Esophagus (tissue), 2 donors: ENCODE results near the gene LRRC14B. TPM values are rescaled to one million over a fixed set of nuclear protein-coding genes. Genes with fewer than 3 reads are reported as not detected.

Experiments used
- H3K27ac ChIP-seq, 2 donors: one replicate each; pipeline ENCODE4 v1.5.1; 2013; ENCODE audit warnings: low read depth in 2 of 2, mild to moderate bottlenecking in 2 of 2, inconsistent platforms in 1 of 2, low read length in 1 of 2, moderate library complexity in 1 of 2
- H3K27me3 ChIP-seq, 2 donors: one replicate each; pipeline ENCODE4 v1.6.1; 2013; ENCODE audit warnings: low read length in 2 of 2, control low read depth in 1 of 2, mild to moderate bottlenecking in 1 of 2; ENCODE audit not compliant: insufficient read depth in 2 of 2, control insufficient read depth in 1 of 2
- H3K36me3 ChIP-seq, 2 donors: one replicate each; pipeline ENCODE4 v1.6.1; 2013; ENCODE audit warnings: low read length in 1 of 2; ENCODE audit not compliant: control insufficient read depth in 2 of 2, insufficient read depth in 2 of 2
- H3K4me1 ChIP-seq, 2 donors: one replicate each; pipeline ENCODE4 v1.6.1; 2013; ENCODE audit warnings: low read length in 1 of 2; ENCODE audit not compliant: control insufficient read depth in 2 of 2, insufficient read depth in 2 of 2
- H3K4me3 ChIP-seq, 2 donors: one replicate each; pipeline ENCODE4 v1.5.1; 2013; ENCODE audit warnings: low read length in 2 of 2, mild to moderate bottlenecking in 2 of 2, low read depth in 1 of 2, moderate library complexity in 1 of 2
- H3K9me3 ChIP-seq, 2 donors: one replicate each; pipeline ENCODE4 v1.6.1; 2013; ENCODE audit warnings: mild to moderate bottlenecking in 2 of 2, low read depth in 1 of 2, low read length in 1 of 2, moderate library complexity in 1 of 2; ENCODE audit not compliant: control insufficient read depth in 2 of 2, insufficient read depth in 1 of 2
- WGBS, 2 donors: extraction: QIAGEN DNeasy Blood & Tissue Kit; methylation state at CpG; one replicate each; pipeline ENCODE4 v1.1.7; 2013; 5-methylcytosine and 5-hydroxymethylcytosine counted together
- polyA plus RNA-seq, 2 donors: library from polyadenylated mRNA; stranded (reverse); fragments of 200-250 nt; gene quantifications; one replicate each; pipeline ENCODE4 v1.2.3, GENCODE V29; 2013
- donor health status: healthy with polysubstance abuse.
- donor health status: Bipolar disorder and iron deficiency.

Gene LRRC14B
- polyA plus RNA-seq, 2 donors, result 0.02 TPM; not detected in 1

GRCh38 chr5:189486-189885 is 1.8 kb upstream of the LRRC14B start:
- Histone ChIP-seq H3K4me3 (no peak overlapping the region), H3K4me1 (peaks cover 4 to 12% of the 10 kb centered on the region in 2 donors), H3K9me3 (no peaks in the 10 kb centered on the region), H3K36me3 (no peaks in the 10 kb centered on the region), H3K27ac (no peak overlapping the region), H3K27me3 (no peaks in the 10 kb centered on the region)
- 86 to 94% methylated on average over 9 to 10 of the region's 10 CpGs for WGBS, 2 donors

- 72 to 76% methylated on average over 10 to 11 of the region's 11 CpGs for WGBS, 2 donors
- Histone ChIP-seq H3K4me1 (peaks cover 4 to 12% of the 10 kb centered on the region in 2 donors), H3K27ac (no peak overlapping the region), H3K36me3 (no peaks in the 10 kb centered on the region), H3K27me3 (no peaks in the 10 kb centered on the region), H3K4me3 (no peak overlapping the region), H3K9me3 (no peaks in the 10 kb centered on the region)
Measured at GRCh38 chr5:189976-190365, 1.3 kb upstream of the LRRC14B start.

GRCh38 chr5:190366-191035 is 794 bp upstream of the LRRC14B start:
- H3K4me3 ChIP-seq, result no peak overlapping the region
- H3K27me3 ChIP-seq, result no peaks in the 10 kb centered on the region

GRCh38 chr5:191949-192690 is 825 bp downstream of the LRRC14B start:
- H3K36me3 ChIP-seq, result no peaks in the 10 kb centered on the region
- WGBS, 2 donors, result 81 to 83% methylated on average over 44 to 46 of the region's 46 CpGs
- H3K4me1 ChIP-seq, result peaks cover 4 to 12% of the 10 kb centered on the region in 2 donors
- no peaks in the 10 kb centered on the region for H3K9me3 ChIP-seq
- no peak overlapping the region for H3K27ac ChIP-seq
- no peaks in the 10 kb centered on the region for H3K27me3 ChIP-seq
- H3K4me3 ChIP-seq, result no peak overlapping the region

More at GRCh38 chr5:190366-191035, 794 bp upstream of the LRRC14B start:
- Histone ChIP-seq H3K27ac (no peak overlapping the region), H3K9me3 (no peaks in the 10 kb centered on the region), H3K36me3 (no peaks in the 10 kb centered on the region), H3K4me1 (peaks cover 4 to 12% of the 10 kb centered on the region in 2 donors)
- 43 to 55% methylated on average over 16 of the region's 16 CpGs for WGBS, 2 donors

GRCh38 chr5:192691-192969 is 1.3 kb downstream of the LRRC14B start:
- no peaks in the 10 kb centered on the region for H3K9me3 ChIP-seq
- H3K36me3 ChIP-seq, result no peaks in the 10 kb centered on the region
- no peak overlapping the region for H3K4me3 ChIP-seq
- H3K27ac ChIP-seq, result no peak overlapping the region
- H3K4me1 ChIP-seq, result peaks cover 4 to 12% of the 10 kb centered on the region in 2 donors
- no peaks in the 10 kb centered on the region for H3K27me3 ChIP-seq
- WGBS, 2 donors, result 80 to 86% methylated on average over 9 of the region's 9 CpGs

- 85 to 88% methylated on average over 17 of the region's 17 CpGs for WGBS, 2 donors
- Histone ChIP-seq H3K27ac (no peak overlapping the region), H3K4me3 (no peak overlapping the region), H3K27me3 (no peaks in the 10 kb centered on the region), H3K9me3 (no peaks in the 10 kb centered on the region), H3K4me1 (peaks cover 4 to 12% of the 10 kb centered on the region in 2 donors), H3K36me3 (no peaks in the 10 kb centered on the region)
Measured at GRCh38 chr5:192970-193831, 1.9 kb downstream of the LRRC14B start.

GRCh38 chr5:194102-194501 is 2.8 kb downstream of the LRRC14B start:
- WGBS, 2 donors, result 88 to 89% methylated on average over 15 of the region's 15 CpGs
- Histone ChIP-seq H3K4me1 (peaks cover 4 to 10% of the 10 kb centered on the region in 2 donors), H3K4me3 (no peak overlapping the region), H3K27me3 (no peaks in the 10 kb centered on the region), H3K36me3 (no peaks in the 10 kb centered on the region), H3K27ac (no peak overlapping the region), H3K9me3 (no peaks in the 10 kb centered on the region)

GRCh38 chr5:194603-195209 is 3.4 kb downstream of the LRRC14B start:
- H3K27ac ChIP-seq, result no peak overlapping the region
- H3K27me3 ChIP-seq, result no peaks in the 10 kb centered on the region
- peaks cover 4 to 10% of the 10 kb centered on the region in 2 donors for H3K4me1 ChIP-seq
- no peaks in the 10 kb centered on the region for H3K36me3 ChIP-seq
- H3K9me3 ChIP-seq, result no peaks in the 10 kb centered on the region
- H3K4me3 ChIP-seq, result no peak overlapping the region
- 92% methylated on average over 36 of the region's 36 CpGs for WGBS, 2 donors

- Histone ChIP-seq H3K4me3 (no peak overlapping the region), H3K27ac (no peak overlapping the region), H3K9me3 (no peaks in the 10 kb centered on the region), H3K4me1 (peaks cover 4 to 7% of the 10 kb centered on the region in 2 donors), H3K27me3 (no peaks in the 10 kb centered on the region), H3K36me3 (no peaks in the 10 kb centered on the region)
- 80 to 83% methylated on average over 33 of the region's 33 CpGs for WGBS, 2 donors
Measured at GRCh38 chr5:195401-196160, 4.3 kb downstream of the LRRC14B start.
